Keratinocyte (primary cell): Measurements from ENCODE around the gene PLEKHG4.

Experiments used
- CTCF ChIP-seq, 3 experiments: IDR thresholded peaks in 1 of 3; conservative IDR thresholded peaks in 1 of 3; optimal IDR thresholded peaks in 1 of 3; 2 replicates in 2 of 3; 3 replicates in 1 of 3; pipeline versions ENCODE3 to v1.5.1; 2011; ENCODE audit warnings: low read length in 3 of 3, mild to moderate bottlenecking in 3 of 3, moderate library complexity in 2 of 3, control low read depth in 1 of 3, inconsistent platforms in 1 of 3; ENCODE audit not compliant: insufficient read depth in 2 of 3; ENCODE audit errors: extremely low read depth in 1 of 3
- EZH2 ChIP-seq: IDR thresholded peaks from one replicate; pipeline ENCODE4 v1.6.1; 2012; ENCODE audit warnings: inconsistent platforms, mild to moderate bottlenecking, low read length, moderate library complexity

GRCh38 chr16:67234180-67234597 lies 45.1 kb upstream of the PLEKHG4 start:
- no peak for TF ChIP-seq CTCF (optimal IDR thresholded peaks at IDR 0.05 in 1 of 3, IDR thresholded peaks at IDR 0.05 in 1 of 3, conservative IDR thresholded peaks at IDR 0.05 in 1 of 3; ENCODE audit: extremely low read depth in 1 of 3, insufficient read depth in 2 of 3, low read length in 3 of 3)
- no peak for TF ChIP-seq EZH2
